ENCODE data around the gene NMRK2. TPM values are rescaled to one million over a fixed set of nuclear protein-coding genes. Genes with fewer than 3 reads are reported as not detected.

NMRK2 gene
- total RNA-seq, 1 donor, result not detected

DNA sequence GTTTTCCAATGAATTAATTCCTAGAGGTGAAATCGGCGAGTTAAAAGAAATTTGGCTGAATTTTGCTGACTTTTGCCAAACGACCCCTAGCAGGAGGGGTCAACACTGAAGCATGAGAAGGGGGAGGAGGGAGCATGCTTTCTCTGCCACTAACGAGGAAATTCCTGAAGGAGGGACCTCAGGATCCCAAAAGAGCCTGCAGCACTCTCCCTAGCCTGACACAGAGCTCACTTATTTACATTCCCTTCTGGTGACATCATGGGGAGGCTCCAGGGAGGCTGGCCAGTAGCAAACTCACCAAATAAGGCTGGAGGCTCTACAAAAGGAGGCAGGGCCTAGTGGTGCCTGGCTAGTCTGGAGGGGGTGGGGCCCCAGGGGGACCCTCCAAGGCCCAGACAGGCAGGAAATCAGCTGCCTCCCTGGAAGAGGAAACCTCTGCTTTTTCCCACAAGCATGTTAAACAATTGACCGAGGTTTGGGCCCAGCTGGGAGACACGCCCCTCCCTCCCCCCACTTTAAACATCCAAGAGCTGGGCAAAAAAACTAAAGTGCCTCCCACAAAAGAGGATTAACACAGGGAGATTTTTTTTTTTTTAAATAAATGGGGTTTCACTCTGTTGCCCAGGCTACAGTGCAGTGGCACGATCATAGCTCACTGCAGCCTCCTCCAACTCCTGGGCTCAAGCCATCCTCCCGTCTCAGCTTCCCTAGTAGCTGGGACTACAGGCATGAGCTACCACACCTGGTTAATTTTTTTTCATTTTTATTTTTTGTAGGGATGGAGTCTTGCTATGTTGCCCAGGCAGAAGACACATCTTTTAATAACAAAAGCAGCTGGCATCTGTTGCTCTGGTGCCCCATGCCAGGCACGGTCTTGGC, 35.9 kb downstream of the NMRK2 start:
- TF ChIP-seq, protein P1, sequence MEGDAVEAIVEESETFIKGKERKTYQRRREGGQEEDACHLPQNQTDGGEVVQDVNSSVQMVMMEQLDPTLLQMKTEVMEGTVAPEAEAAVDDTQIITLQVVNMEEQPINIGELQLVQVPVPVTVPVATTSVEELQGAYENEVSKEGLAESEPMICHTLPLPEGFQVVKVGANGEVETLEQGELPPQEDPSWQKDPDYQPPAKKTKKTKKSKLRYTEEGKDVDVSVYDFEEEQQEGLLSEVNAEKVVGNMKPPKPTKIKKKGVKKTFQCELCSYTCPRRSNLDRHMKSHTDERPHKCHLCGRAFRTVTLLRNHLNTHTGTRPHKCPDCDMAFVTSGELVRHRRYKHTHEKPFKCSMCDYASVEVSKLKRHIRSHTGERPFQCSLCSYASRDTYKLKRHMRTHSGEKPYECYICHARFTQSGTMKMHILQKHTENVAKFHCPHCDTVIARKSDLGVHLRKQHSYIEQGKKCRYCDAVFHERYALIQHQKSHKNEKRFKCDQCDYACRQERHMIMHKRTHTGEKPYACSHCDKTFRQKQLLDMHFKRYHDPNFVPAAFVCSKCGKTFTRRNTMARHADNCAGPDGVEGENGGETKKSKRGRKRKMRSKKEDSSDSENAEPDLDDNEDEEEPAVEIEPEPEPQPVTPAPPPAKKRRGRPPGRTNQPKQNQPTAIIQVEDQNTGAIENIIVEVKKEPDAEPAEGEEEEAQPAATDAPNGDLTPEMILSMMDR (IDR thresholded peaks at IDR 0.05; ENCODE audit: insufficient read depth, low read depth, low read length), result no peak
- peak; percentile 100 for DNase-seq (ENCODE audit: low read depth)
- H3K4me3 ChIP-seq (ENCODE audit: low read depth, low read length), result peak overlapping the region; percentile 99

DNA sequence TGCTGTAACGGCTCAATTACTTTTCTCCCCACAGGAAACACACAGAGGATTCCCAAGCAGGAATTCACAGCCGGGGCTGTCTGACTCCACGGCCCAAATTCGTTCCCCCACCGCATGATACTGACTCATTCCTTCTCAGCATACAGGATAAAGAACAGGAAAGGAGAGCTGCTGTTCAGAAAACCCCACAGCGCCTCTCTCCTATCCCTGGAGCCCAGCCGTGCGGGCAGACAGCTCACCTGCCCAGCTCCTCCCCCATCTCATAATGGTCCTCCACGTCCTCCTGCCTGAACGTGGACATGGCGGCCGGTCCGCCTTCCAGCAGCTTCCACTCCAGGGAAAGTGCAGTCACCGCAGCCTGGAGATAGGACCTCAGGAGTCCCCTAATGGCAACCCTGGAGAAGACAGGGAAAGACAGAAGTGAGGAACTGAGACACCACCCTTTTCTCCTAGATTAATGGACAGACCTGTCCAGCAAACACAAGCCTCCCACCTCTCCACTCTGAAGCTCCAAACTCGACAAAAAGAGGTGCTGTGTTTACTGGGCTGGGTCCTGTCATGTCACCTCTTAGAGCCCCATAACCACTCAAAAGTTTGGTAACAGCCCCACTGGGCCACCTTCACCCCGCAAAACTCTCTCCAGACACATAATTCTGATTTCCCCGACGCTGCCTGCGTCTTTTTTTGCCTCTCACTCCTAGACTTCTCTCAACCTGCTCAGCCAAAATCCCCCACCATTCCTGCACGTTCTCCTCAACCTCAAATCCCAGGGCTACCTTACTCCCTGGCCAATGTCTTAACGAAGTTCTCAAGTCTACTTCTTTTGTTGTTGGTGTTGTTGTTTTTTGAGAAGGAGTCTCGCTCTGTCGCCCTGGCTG, 36.8 kb downstream of the NMRK2 start:
- H3K4me3 ChIP-seq (ENCODE audit: low read depth, low read length), result peak overlapping the region; percentile 99
- peak; percentile 75 for DNase-seq (ENCODE audit: low read depth)
- TF ChIP-seq, protein P1 (IDR thresholded peaks at IDR 0.05; ENCODE audit: insufficient read depth, low read depth, low read length), result peak; percentile 36

DNA sequence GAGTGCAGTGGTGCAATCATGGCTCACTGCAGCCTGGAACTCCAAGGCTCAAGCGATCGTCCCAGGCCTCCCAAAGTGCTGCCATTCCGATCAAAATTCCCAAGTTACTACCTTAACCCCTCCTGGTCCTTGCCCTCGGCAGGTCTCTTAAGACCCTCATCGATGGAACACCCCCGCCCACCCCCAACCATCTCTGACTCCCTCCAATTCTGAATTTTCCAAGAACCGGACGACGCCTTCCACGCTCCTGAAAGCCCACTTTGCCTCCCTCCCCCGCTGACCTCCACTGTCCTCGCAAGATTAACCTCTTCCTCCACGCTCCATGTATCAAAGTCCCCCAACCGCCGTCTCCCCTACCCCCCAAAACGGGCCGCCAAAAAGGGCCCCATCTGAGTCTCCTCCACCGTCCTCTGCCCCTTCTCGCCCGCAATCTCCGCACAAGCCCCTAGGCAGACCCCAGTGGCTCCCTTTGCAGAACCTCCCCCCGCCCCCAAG, 37.5 kb downstream of the NMRK2 start:
- no peak for DNase-seq (ENCODE audit: low read depth)
- TF ChIP-seq, protein P1 (IDR thresholded peaks at IDR 0.05; ENCODE audit: insufficient read depth, low read depth, low read length), result no peak
- peak overlapping the region; percentile 99 for H3K4me3 ChIP-seq (ENCODE audit: low read depth, low read length)

DNA sequence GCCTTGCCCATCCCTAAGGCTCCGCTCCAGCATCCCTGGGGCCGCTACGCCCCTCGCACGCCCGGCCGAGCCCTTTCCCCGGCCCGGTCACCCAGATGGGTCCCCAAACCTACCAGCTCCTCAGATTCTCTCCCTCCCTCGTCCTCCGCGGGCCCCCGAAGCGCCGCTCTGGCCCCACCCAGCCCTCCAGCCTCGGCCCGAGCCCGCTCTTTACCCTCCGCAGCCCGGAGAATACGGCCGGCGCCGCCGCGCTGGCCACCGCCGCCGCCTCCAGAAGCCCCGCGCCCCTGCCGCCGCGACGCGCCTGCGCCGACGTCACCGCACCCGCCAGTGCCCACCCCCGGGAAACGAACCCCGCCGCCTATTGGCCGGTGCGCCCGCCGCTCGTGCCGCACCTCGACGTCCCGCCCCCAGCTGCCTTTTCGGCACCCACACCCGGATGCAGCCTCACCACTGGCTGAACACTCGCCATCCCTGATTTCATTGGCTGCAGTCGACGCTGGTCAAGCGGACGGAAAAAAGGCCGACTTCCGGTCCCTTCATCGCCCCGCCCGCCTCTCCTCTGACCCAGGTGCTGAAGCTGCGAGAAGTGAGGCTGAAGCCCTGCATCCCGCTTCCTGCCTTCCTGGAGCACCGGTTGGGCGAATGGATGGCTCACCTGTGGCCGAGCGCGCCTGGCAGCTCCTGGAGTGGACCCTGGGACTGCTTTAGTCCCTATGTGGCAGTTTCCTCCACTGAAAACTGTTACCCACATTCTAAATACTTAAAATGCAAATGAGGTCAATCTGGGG, 38.1 kb downstream of the NMRK2 start, which contains the start of gene DAPK3:
DAPK3 (minus strand) TSS at position 292 of the 791 bp plus-strand sequence. CDS start 1,364 bp downstream, outside the sequence.
- peak within 1 kb of the TSS; percentile 99 for H3K4me3 ChIP-seq (ENCODE audit: low read depth, low read length)
- DNase-seq (ENCODE audit: low read depth), result peak; percentile 98
- TF ChIP-seq, protein P1 (IDR thresholded peaks at IDR 0.05; ENCODE audit: insufficient read depth, low read depth, low read length), result no peak

DNA sequence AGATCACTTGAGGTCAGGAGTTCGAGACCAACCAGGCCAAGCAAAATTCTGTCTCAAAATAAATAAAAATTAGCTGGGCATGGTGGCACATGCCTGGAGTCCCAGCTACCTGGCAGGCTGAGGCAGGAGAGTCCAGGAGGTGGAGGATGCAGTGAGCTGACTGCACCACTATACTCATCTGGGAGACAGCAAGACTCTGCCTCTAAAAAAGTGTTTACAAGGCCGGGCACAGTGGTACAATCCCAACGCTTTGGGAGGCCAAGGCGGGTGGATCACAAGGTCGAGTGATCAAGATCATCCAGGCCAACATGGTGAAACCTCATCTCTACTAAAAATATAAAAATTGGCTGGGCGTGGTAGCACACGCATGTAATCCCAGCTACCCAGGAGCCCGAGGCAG, 42.3 kb downstream of the NMRK2 start:
- no peak for DNase-seq (ENCODE audit: low read depth)
- TF ChIP-seq, protein P1 (IDR thresholded peaks at IDR 0.05; ENCODE audit: insufficient read depth, low read depth, low read length), result no peak
- H3K4me3 ChIP-seq (ENCODE audit: low read depth, low read length), result no peak overlapping the region

DNA sequence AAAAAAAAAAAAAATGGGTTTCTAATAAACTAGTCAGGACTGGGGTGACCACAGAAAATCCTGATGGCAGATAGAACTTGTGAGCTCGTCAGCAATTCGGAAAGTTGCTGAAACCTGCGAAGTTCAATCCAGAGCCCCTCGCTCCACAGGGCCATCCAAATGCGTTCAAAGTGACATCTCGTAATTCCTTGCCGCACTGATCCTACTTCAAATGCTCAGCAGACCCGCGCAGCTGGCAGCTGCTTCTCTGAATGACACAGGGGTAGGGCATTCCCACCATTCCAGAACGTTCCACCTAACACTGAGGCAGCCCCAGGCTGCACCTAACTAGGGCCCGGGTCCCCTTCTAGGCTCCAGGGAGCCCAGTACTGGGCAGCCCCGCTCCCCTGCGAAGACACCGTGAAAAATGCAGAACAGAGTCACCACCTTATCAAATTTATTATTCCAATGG, 42.8 kb downstream of the NMRK2 start:
- no peak for DNase-seq (ENCODE audit: low read depth)
- TF ChIP-seq, protein P1 (IDR thresholded peaks at IDR 0.05; ENCODE audit: insufficient read depth, low read depth, low read length), result no peak
- H3K4me3 ChIP-seq (ENCODE audit: low read depth, low read length), result no peak overlapping the region
